GM19463 (cell line): ENCODE results near the gene CST11.
A peak's percentile ranks its signal among the peaks of the same experiment; 100 is the strongest.

Source experiments
- ATAC-seq: cut with Tn5 transposase; IDR thresholded peaks from one replicate; pipeline ENCODE4 v1.9.1; 2021; ENCODE audit warnings: mild to moderate bottlenecking, moderate library complexity; ENCODE audit not compliant: unreplicated experiment

The CST11 gene

GRCh38 chr20:23454816-23455215 lies 2.1 kb upstream of the CST11 start:
- no peak for ATAC-seq

GRCh38 chr20:23453549-23454543 lies 1.2 kb upstream of the CST11 start:
- ATAC-seq = no peak

GRCh38 chr20:23451956-23452487 lies 654 bp downstream of the CST11 start:
- no peak for ATAC-seq

- ATAC-seq = no peak
Observed at GRCh38 chr20:23450877-23451276, 1.8 kb downstream of the CST11 start.

GRCh38 chr20:23449421-23449820 lies 3.3 kb downstream of the CST11 start:
- ATAC-seq = no peak

GRCh38 chr20:23448167-23448566 lies 4.5 kb downstream of the CST11 start:
- no peak for ATAC-seq

- ATAC-seq = peak; percentile 54
Observed at GRCh38 chr20:23446505-23446904, 6.2 kb downstream of the CST11 start.

- no peak for ATAC-seq
Observed at GRCh38 chr20:23445596-23446217, 7.0 kb downstream of the CST11 start.

GRCh38 chr20:23444859-23445258 lies 7.8 kb downstream of the CST11 start:
- ATAC-seq = no peak

GRCh38 chr20:23442436-23442835 lies 10.2 kb downstream of the CST11 start:
- no peak for ATAC-seq

- peak; percentile 72 for ATAC-seq
Observed at GRCh38 chr20:23441850-23442313, 10.8 kb downstream of the CST11 start.

- no peak for ATAC-seq
Observed at GRCh38 chr20:23440004-23440403, 12.7 kb downstream of the CST11 start.

- no peak for ATAC-seq
Observed at GRCh38 chr20:23438661-23439060, 14.0 kb downstream of the CST11 start.

GRCh38 chr20:23437126-23437899 lies 15.4 kb downstream of the CST11 start:
- ATAC-seq = no peak

GRCh38 chr20:23436681-23437080 lies 16.0 kb downstream of the CST11 start:
- ATAC-seq = no peak

GRCh38 chr20:23435626-23436539 lies 16.8 kb downstream of the CST11 start:
- ATAC-seq = no peak

- no peak for ATAC-seq
Observed at GRCh38 chr20:23434521-23435313, 18.0 kb downstream of the CST11 start.

- no peak for ATAC-seq
Observed at GRCh38 chr20:23433628-23434027, 19.0 kb downstream of the CST11 start.

- no peak for ATAC-seq
Observed at GRCh38 chr20:23425129-23425528, 27.5 kb downstream of the CST11 start.
